Transverse colon (tissue), 4 donors: ENCODE data around the gene CWF19L1.

Experiments used
- EP300 ChIP-seq: sonication (generic); formaldehyde crosslinking; IDR thresholded peaks from one replicate; pipeline ENCODE4 v1.6.1; 2017; ENCODE audit warnings: antibody characterized with exemption, low read depth
- POLR2A ChIP-seq: fragments of 450-650 bp; IDR thresholded peaks from one replicate; pipeline ENCODE4 v1.6.1; 2016; ENCODE audit warnings: antibody characterized with exemption, mild to moderate bottlenecking, moderate library complexity
- POLR2AphosphoS5 ChIP-seq, 3 donors: sonication (generic); formaldehyde crosslinking; IDR thresholded peaks; one replicate each; pipeline ENCODE4 v1.6.1; 2016; ENCODE audit warnings: antibody characterized with exemption in 3 of 3
- TF ChIP-seq, protein P1 (sequence below), 5 experiments: fragments of 200-600 bp in 3 of 5; fragments of 450-650 bp in 2 of 5; sonication (generic) in 3 of 5; IDR thresholded peaks; 1 replicate in 2 of 5; 2 replicates in 3 of 5; pipeline ENCODE4 v1.5.1; 2016 to 2017; ENCODE audit warnings: antibody characterized with exemption in 5 of 5, inconsistent platforms in 3 of 5, mild to moderate bottlenecking in 2 of 5, moderate library complexity in 1 of 5

- TF ChIP-seq, protein P1, sequence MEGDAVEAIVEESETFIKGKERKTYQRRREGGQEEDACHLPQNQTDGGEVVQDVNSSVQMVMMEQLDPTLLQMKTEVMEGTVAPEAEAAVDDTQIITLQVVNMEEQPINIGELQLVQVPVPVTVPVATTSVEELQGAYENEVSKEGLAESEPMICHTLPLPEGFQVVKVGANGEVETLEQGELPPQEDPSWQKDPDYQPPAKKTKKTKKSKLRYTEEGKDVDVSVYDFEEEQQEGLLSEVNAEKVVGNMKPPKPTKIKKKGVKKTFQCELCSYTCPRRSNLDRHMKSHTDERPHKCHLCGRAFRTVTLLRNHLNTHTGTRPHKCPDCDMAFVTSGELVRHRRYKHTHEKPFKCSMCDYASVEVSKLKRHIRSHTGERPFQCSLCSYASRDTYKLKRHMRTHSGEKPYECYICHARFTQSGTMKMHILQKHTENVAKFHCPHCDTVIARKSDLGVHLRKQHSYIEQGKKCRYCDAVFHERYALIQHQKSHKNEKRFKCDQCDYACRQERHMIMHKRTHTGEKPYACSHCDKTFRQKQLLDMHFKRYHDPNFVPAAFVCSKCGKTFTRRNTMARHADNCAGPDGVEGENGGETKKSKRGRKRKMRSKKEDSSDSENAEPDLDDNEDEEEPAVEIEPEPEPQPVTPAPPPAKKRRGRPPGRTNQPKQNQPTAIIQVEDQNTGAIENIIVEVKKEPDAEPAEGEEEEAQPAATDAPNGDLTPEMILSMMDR (IDR thresholded peaks at IDR 0.05), result no peak
- no peak for TF ChIP-seq POLR2A
- TF ChIP-seq EP300, result no peak
- TF ChIP-seq POLR2AphosphoS5 (IDR thresholded peaks at IDR 0.05), result no peak
These were observed 48.2 kb upstream of the CWF19L1 start for GRCh38 chr10:100315615-100316014.
